Chondrocyte (in vitro differentiated cells): ENCODE results near the gene SGMS1. TPM values are rescaled to one million over a fixed set of nuclear protein-coding genes. Genes with fewer than 3 reads are reported as not detected.
A peak's percentile ranks its signal among the peaks of the same experiment; 100 is the strongest.
"Not testable (repeated sequence)": the region's sequence is repeated elsewhere in the genome, so short reads cannot be mapped to it uniquely, and the experiment has no call there.

ENCODE experiments used
- DNase-seq: peaks from one replicate; pipeline ENCODE4 v3.0.0; 2021; ENCODE audit warnings: mixed read lengths, low spot score
- H3K27ac Mint-ChIP-seq: one replicate; pipeline ENCODE4 v1.8.0; 2021; ENCODE audit warnings: mild to moderate bottlenecking, moderate library complexity, mixed read lengths; ENCODE audit not compliant: unreplicated experiment
- H3K27me3 Mint-ChIP-seq: 2 replicates; pipeline ENCODE4 v1.8.0; 2021; ENCODE audit warnings: low read depth, mixed read lengths
- H3K36me3 Mint-ChIP-seq: 2 replicates; pipeline ENCODE4 v1.8.0; 2021; ENCODE audit warnings: low read depth, mixed read lengths
- H3K4me1 Mint-ChIP-seq: 2 replicates; pipeline ENCODE4 v1.8.0; 2021; ENCODE audit warnings: low read depth, mild to moderate bottlenecking, mixed read lengths
- H3K4me3 Mint-ChIP-seq: one replicate; pipeline ENCODE4 v1.8.0; 2021; ENCODE audit warnings: mild to moderate bottlenecking, moderate library complexity, mixed read lengths; ENCODE audit not compliant: unreplicated experiment
- H3K9me3 Mint-ChIP-seq: 2 replicates; pipeline ENCODE4 v1.8.0; 2021; ENCODE audit warnings: low read depth, mixed read lengths
- total RNA-seq: library from RNA; stranded (reverse); gene quantifications from 3 replicates; pipeline ENCODE4 v1.2.1, GENCODE V29; 2021
- TF ChIP-seq, protein P1 (sequence below): fragments of 200-600 bp; sonication (generic); IDR thresholded peaks from 2 replicates; pipeline ENCODE4 v1.5.0; 2021; ENCODE audit warnings: antibody characterized with exemption, mild to moderate bottlenecking, moderate library complexity

SGMS1 gene
- total RNA-seq, 1 donor from 2014 or later, result 27.1 TPM

DNA sequence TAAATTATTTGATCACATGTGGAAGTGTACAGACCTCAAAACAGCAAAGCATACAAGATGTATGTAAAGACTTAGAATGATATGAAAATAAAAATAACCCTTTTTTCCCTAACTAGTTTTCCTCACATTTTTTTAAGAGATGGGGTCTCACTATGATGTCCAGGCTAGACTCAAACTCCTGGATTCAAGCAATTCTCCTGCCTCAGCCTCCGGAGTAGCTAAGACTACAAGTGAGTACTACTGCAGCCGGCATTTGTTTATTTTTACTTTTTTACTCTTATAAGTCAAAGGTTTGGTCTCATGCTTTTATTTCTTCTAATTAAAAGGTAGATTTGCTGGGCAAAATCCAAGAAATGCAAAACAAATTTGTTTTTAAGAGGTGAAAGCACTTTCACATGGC, 248.0 kb downstream of the SGMS1 start:
- Mint-ChIP-seq H3K27ac (no peak overlapping the region), H3K4me3 (no peak overlapping the region), H3K27me3 (no peaks in the 10 kb centered on the region), H3K36me3 (peaks cover 3% of the 10 kb centered on the region), H3K9me3 (peaks cover 4% of the 10 kb centered on the region), H3K4me1 (peaks cover 18% of the 10 kb centered on the region)
- TF ChIP-seq, protein P1, sequence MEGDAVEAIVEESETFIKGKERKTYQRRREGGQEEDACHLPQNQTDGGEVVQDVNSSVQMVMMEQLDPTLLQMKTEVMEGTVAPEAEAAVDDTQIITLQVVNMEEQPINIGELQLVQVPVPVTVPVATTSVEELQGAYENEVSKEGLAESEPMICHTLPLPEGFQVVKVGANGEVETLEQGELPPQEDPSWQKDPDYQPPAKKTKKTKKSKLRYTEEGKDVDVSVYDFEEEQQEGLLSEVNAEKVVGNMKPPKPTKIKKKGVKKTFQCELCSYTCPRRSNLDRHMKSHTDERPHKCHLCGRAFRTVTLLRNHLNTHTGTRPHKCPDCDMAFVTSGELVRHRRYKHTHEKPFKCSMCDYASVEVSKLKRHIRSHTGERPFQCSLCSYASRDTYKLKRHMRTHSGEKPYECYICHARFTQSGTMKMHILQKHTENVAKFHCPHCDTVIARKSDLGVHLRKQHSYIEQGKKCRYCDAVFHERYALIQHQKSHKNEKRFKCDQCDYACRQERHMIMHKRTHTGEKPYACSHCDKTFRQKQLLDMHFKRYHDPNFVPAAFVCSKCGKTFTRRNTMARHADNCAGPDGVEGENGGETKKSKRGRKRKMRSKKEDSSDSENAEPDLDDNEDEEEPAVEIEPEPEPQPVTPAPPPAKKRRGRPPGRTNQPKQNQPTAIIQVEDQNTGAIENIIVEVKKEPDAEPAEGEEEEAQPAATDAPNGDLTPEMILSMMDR, result no peak
- DNase-seq, result no peak

DNA sequence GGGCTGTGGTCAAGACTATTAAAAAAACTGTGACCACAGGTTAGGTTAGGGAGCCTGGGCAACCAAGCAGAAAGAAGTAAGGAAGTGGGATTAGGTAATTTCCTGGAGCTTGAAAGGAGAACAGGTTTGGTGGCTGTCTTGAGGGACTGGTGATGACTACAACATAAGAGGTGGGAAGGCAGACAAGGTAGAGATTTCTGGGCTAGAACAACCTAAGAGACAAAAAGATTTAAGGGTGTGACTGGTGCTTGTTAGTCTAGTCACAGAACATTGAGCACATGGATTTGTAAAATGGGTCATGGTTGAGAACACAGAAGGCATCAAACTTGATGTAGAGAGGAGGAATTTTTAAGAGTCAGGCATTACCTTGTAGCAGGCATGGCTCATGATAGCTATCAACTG, 248.7 kb downstream of the SGMS1 start:
- H3K4me1 Mint-ChIP-seq, result peaks cover 15% of the 10 kb centered on the region
- no peaks in the 10 kb centered on the region for H3K27me3 Mint-ChIP-seq
- TF ChIP-seq, protein P1, result no peak
- no peak overlapping the region for H3K4me3 Mint-ChIP-seq
- peaks cover 4% of the 10 kb centered on the region for H3K9me3 Mint-ChIP-seq
- no peak for DNase-seq
- H3K27ac Mint-ChIP-seq, result no peak overlapping the region
- H3K36me3 Mint-ChIP-seq, result peaks cover 3% of the 10 kb centered on the region

DNA sequence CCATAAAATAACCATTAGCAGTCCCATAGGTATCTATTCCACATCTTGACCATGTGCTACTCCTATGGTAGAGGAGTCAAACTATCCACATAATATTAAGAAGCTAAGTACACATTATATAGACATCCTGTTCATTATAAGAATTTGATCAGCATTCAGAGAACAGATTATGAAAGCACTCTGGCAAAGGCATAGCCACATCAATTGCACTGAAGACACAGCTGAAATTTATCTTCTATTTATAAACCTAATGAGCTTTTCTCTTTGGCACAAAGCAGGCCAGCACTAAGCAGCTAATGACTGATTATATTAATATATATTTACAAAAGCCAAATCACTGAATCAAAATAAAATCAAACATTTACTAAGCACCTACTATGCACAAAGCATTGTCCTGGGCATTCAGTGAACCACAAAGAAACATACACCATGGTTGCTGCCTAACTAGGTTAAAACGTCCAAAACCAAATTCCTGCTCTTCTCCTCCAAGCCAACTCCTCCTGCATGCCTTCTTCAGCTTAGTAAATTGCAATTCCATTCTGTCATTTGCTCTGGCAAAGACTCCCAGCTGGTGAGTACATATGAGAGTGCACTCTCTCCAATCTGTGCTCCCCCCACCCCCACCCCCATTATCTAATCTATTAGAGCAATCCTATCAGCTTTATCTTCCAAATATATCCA, 249.8 kb downstream of the SGMS1 start:
- H3K27me3 Mint-ChIP-seq, result no peaks in the 10 kb centered on the region
- H3K9me3 Mint-ChIP-seq, result peaks cover 4% of the 10 kb centered on the region
- H3K4me3 Mint-ChIP-seq, result no peak overlapping the region
- TF ChIP-seq, protein P1, result no peak
- DNase-seq, result no peak
- peaks cover 10% of the 10 kb centered on the region for H3K4me1 Mint-ChIP-seq
- H3K36me3 Mint-ChIP-seq, result peaks cover 3% of the 10 kb centered on the region
- H3K27ac Mint-ChIP-seq, result no peak overlapping the region

DNA sequence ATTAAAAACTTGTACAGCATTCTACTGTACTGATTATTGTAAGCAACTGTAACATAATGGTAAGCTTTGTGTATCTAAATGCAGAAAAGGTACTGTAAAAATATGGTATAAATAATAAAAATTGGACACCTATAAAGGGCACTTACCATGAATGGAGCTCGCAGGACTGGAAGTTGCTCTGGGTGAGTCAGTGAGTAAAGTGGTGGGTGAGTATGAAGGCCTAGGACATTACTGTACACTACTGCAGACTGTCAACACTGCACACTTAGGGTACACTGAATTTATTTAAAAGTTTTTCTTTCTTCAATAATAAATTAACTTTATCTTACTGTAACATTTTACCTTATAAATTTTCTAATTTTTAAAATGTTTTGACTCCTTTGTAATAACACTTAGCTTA, 253.8 kb downstream of the SGMS1 start:
- Mint-ChIP-seq H3K36me3 (peaks cover 7% of the 10 kb centered on the region), H3K4me1 (no peaks in the 10 kb centered on the region), H3K4me3 (no peak overlapping the region), H3K27ac (no peak overlapping the region), H3K27me3 (no peaks in the 10 kb centered on the region), H3K9me3 (peaks cover 6% of the 10 kb centered on the region)
- TF ChIP-seq, protein P1, result no peak
- DNase-seq, result no peak

DNA sequence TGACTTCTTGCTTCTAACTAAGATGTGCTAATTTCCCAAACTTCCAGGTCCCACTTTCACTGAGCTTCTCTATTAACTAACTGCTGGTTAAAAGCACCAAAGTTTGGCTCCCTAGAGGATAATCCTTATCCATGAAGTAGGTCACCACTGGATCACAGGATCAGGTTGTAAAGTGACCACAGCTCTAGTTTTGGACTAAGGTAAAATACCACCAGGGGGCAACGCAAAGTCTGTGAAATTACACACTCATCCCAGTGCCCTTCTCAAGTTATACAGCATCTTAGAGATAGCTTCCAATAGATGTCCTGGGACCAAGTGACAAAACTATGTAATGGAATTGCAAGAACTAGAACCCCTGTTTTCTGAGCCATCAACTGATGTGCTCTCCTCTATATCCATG, 256.0 kb downstream of the SGMS1 start:
- H3K27me3 Mint-ChIP-seq, result no peaks in the 10 kb centered on the region
- TF ChIP-seq, protein P1, result peak; percentile 70
- peaks cover 7% of the 10 kb centered on the region for H3K36me3 Mint-ChIP-seq
- DNase-seq, result no peak
- H3K4me3 Mint-ChIP-seq, result no peak overlapping the region
- H3K4me1 Mint-ChIP-seq, result no peaks in the 10 kb centered on the region
- H3K9me3 Mint-ChIP-seq, result peaks cover 6% of the 10 kb centered on the region
- no peak overlapping the region for H3K27ac Mint-ChIP-seq

DNA sequence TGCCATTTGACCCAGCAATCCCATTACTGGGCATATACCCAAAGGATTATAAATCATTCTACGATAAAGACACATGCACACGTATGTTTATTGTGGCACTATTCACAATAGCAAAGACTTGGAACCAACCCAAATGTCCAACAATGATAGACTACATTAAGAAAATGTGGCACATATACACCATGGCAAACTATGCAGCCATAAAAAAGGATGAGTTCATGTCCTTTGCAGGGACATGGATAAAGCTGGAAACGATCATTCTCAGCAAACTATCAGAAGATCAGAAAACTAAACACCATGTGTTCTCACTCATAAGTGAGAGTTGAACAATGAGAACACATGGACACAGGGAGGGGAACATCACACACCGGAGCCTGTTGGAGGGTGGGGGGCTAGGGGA, 257.3 kb downstream of the SGMS1 start:
- H3K27ac Mint-ChIP-seq, H3K27me3 Mint-ChIP-seq, H3K4me3 Mint-ChIP-seq, H3K36me3 Mint-ChIP-seq, H3K9me3 Mint-ChIP-seq, DNase-seq, H3K4me1 Mint-ChIP-seq: not testable (repeated sequence)

DNA sequence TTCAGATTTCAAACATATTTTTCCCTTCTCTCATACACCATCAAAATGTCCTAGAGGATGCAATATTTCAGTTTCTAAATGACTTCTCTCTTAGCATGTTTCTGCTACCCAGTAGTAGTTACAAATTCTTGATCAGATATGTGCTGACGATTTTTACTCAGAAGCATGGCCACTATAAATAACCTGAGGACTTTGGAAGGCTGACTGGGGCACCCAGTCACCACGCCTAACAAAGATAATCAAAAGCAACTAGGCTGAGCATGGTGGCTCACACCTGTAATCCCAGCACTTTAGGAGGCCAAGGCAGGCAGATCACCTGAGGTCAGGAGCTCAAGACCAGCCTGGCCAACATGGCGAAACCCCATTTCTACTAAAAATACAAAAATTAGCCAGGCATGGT, 259.0 kb downstream of the SGMS1 start:
- H3K4me3 Mint-ChIP-seq, DNase-seq, H3K27ac Mint-ChIP-seq, H3K9me3 Mint-ChIP-seq, H3K4me1 Mint-ChIP-seq, H3K27me3 Mint-ChIP-seq, H3K36me3 Mint-ChIP-seq: not testable (repeated sequence)
